Inferior parietal cortex (tissue), 1 donor: Measurements from ENCODE around the gene KIAA0825.

Experiments
- DNase-seq: peaks from one replicate; pipeline ENCODE4 v3.0.0-alpha.2; 2016; ENCODE audit errors: extremely low spot score

The KIAA0825 gene

DNA sequence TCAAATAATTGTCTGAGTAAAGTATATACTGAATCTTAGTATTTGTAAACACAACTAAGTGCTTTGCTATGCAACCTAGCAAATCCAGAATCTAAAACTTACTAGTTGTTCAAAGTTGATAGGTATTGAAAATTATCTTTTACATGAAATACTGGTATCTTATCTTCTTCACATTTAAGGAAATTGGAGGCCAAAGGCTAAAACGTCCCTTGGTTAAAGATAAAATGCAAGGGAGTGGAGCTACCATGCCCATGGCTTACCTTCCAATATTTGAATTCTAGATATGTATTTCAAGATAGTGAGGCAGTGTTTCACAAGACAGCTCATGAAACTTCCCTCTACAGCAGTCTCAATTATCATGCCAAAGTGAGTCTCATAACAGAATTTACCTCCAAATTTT, 373.5 kb downstream of the KIAA0825 start:
- no peak for DNase-seq

- no peak for DNase-seq
Observed at GRCh38 chr5:94243612-94244011, 374.8 kb downstream of the KIAA0825 start.

DNA sequence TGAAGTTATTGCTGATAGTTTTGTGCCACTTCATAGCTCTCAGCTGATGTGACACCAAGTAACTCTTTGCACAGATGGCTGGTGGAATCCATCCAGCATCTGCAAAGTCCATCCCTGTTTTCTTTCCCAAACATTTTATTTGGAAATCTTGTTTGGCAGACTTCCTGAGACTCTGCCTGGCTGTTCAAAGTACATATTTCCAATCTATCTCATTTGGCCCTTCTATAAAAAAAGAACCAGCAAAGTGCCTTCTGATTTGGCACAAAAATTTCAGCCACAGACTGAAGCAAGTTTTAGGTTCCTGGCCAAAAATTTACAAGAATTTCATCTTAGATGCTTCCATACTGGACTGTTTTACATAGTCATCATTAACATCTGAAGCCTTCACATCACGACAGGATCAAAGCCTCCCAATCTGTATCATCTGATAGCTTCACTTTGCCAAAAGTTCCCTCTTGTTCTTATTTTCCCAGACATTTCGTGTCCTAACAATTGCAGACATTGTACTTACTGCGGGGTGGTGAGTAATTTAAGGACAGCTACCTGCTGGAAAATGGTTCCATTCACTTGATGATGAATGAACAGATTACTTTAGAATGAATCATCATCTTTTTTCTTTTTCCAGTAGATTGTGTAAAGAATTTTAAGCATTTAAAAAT, 377.3 kb downstream of the KIAA0825 start:
- DNase-seq = no peak

DNA sequence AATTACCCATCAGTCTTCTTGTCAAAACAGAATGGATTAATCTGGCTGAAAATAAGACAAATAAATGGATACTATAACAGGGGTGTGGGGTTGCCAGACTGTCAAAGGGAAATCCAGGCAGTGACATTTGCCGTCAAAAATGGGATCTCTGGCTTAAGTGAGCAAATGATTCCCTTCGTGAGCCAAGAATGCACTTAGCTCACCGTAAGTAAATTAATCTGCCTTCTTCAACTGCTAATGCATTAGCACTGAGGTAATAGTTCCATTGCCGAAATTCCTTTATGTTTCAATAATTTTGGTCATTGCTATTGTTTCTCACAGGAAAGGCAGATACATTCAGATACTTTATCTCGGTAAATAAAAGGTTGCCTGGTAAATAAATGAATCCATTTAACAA, 377.8 kb downstream of the KIAA0825 start:
- DNase-seq = no peak

DNA sequence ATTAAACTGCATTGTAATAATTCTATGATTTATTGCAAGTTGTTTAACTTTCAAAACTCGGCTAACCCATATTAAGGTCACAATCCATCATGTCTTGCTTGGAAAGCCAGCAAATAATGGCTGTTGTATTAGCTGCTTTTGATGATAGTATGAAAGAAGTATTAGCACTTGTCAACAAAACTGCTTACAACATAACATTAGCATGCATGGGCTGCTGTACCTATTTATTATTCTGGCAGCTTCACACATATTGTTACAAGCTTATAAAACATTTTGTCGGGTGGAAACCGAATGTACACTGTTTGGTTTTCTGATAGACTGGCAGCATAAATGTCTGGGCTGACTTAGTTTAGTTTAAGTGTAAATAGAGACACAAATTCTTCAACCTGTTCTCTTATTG, 378.3 kb downstream of the KIAA0825 start:
- no peak for DNase-seq

DNA sequence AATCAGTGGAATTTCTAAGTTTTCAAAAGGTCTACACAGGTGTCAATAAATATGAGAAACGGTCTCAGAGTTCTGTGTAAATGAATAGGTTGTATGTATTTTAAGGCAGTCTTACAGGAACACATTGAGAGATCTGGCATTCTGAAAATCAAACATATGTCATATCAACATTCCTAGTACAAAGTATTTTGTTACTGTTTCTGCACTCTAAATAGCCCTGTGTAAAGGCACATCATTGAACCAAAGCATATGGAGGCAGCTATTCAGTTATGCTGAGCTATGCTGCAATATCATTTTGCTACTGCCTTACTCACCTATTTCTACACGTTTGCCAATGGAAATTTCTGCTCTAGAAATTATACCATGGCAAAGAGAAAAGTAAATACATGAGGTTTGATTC, 379.1 kb downstream of the KIAA0825 start:
- no peak for DNase-seq

- DNase-seq = no peak
Observed at GRCh38 chr5:94234987-94235386, 383.4 kb downstream of the KIAA0825 start.

GRCh38 chr5:94228791-94229190, 389.6 kb downstream of the KIAA0825 start:
- DNase-seq = no peak

DNA sequence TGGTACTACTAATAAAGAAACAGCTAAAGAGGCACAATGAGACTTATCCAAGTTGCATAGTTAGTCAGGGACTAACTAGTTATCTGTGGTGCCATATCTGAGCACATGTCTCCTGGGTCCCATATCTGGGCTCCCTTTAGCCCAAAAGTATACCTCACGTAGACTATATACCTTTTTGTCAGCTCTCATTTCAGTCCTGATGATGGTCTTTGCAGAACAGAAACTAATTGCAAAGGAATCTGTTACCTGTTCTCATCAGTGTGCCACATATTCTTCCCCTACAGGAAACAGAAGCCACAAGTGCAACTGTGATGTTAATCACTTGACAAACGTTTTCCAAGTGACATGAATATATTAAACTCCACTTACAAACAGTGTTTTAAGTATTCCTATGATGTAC, 395.2 kb downstream of the KIAA0825 start:
- DNase-seq = no peak

DNA sequence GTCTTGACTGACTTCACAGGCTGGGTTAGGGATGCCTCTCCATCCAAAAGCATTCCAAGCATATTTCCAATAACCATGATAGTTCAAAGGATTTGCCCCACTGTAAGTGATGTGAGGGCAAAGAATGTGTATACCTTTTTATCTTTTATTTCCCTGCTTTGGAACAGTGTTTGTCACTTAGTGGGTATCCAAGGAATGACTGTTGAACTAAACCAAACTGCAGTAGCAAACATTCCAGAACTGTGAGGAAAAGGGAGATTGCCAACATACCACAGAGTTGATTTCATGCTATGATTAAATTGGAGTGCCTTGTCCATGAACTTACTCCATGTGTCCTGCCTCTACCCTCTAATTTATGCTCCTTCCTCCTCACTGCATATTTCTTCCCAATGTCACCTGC, 400.0 kb downstream of the KIAA0825 start:
- DNase-seq = no peak

- no peak for DNase-seq
Observed at GRCh38 chr5:94217745-94218144, 400.7 kb downstream of the KIAA0825 start.

DNA sequence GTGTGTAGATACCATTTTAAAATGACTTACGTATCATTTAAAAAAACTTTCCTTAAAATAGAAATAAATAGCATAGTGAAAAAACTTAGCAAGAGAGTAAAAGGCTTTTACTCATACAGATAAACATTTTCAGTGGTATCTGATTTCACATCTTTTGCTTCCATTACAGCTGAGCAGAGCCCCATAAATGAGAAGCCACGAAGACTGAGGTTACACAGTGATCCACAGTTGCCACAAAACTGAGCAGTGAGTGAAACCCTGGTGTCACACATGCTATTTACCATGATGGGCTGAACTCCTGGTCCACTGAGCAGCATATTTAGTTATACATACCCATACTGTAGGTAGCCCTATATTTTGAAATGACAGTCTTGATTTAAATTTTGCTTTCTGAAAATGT, 401.2 kb downstream of the KIAA0825 start:
- no peak for DNase-seq

GRCh38 chr5:94212476-94212875, 405.9 kb downstream of the KIAA0825 start:
- DNase-seq = no peak

GRCh38 chr5:94209774-94210355, 408.5 kb downstream of the KIAA0825 start:
- no peak for DNase-seq

GRCh38 chr5:94209272-94209671, 409.1 kb downstream of the KIAA0825 start:
- DNase-seq = no peak

GRCh38 chr5:94199566-94199965, 418.8 kb downstream of the KIAA0825 start:
- DNase-seq = no peak

GRCh38 chr5:94197970-94198369, 420.4 kb downstream of the KIAA0825 start:
- DNase-seq = no peak

GRCh38 chr5:94196953-94197352, 421.5 kb downstream of the KIAA0825 start:
- no peak for DNase-seq

DNA sequence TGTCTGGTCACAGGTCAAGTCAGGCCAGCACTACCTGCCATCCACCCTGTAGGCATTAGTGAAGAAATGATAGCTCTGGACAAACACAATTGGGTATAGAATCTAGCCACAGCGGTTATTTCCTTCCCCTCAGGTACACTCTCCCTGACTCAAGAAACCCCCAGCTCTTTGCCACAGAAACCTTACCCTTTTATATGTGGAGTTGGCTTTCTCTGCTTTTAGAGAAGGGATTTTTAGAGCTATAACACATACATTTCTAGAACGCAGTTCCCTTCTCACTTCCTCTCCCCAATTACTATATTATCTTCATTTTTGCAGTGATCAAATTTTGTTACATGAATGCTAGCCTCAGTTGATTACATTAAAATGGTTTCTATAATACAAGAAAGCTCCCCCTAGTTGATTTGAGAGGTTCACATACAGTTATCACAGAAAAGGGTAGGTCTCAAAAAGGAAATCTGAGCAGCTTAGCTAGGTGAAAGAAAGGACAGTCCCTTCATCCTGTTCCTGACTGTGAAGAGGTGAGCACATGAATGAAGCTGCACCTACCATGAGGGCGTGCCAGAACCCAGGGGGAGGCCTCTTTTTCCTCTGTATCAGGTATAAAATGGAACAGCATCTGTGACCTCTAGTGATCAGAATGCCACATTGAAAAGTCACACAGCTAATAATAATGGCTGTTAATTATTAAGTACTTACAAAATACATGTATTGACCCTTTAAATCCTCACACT, 425.6 kb downstream of the KIAA0825 start:
- no peak for DNase-seq

DNA sequence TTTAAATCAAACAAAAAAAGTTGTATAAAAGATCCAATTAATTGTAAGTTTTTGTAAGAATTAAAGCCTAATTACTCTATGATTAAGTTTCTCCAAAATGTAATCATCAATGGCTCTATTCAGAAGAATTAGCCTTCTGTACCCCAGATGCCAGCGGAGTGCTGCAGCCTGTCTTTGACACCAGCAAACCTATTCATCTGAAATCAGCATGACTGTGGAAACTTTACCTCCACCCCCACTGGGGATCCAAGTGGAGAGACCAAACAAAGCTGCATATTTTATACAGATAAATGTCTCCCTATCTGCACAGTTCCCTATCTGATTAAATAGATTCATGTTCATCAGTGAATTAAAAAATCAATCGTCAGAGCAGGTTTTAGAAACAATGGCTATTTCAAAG, 426.8 kb downstream of the KIAA0825 start:
- DNase-seq = no peak

DNA sequence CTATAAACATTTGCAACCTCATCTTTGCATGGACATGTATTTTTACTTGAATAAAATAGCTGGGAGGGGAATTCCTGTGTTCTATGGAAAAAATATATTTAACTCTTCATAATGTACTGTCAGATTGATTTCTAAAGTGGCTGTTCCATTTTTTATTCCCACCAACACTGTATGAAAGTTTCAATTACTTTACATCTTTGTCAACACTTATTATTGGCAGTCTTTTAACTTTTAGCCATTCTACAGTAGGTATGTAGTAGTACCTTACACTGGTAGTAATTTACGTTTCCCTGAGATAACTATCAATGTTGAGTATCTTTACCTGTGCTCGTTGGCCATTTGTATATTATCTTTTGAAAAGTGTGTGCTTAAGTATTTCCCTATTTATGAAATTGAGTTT, 429.7 kb downstream of the KIAA0825 start:
- DNase-seq = no peak

DNA sequence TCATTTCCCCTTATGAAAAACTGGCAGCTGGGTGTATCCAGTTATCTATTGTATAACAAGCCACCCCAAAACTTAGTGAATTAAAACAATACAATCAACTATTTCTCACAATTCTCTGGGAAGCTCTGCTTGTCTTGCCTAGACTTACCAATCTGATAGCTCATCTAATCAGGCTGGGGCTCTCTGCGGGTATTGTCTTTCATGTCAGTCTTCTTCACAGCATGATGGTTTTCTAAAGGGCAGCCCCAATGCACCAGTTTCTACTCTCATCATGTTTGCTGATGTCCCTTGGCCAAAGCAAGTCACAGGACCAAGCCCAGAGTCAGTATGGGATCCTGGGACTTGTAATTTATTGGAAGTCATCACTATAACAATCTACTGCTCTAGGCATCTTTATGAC, 433.5 kb downstream of the KIAA0825 start:
- DNase-seq = no peak

DNA sequence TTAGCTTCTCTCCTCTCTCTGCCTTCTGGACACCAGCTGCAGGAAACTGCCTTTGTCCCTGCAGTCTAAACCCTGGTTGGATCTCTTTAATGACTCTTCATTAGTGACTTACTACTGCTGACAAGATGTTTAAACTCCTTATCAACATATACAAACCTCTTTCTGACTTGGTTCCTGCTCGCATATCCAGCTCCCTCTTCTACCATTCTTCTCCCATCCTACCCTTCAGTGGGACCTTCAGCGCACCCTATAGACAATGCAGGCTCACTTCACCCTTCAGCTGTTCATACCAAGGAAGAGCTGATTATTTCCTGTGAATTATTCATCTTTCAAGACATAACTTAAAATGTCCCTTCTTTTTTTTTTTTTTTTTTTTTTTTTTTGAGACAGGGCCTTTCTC, 436.5 kb downstream of the KIAA0825 start:
- DNase-seq = no peak
